Measurements from ENCODE around the gene ARHGAP18. TPM values are rescaled to one million over a fixed set of nuclear protein-coding genes. Genes with fewer than 3 reads are reported as not detected.

Gene ARHGAP18
- total RNA-seq, 2 donors from 2014 or later = 12.1 to 12.4 TPM

- DNase-seq = no peak
- intact Hi-C loops (cut with DNase I) = no loop called here
- no peak for ATAC-seq
Observed at GRCh38 chr6:129698430-129698829, 11.5 kb downstream of the ARHGAP18 start.

- intact Hi-C loops (cut with DNase I) = no loop called here
- no peak for DNase-seq
- no peak for ATAC-seq
Observed at GRCh38 chr6:129697788-129698187, 12.2 kb downstream of the ARHGAP18 start.

GRCh38 chr6:129696843-129697242, 13.1 kb downstream of the ARHGAP18 start:
- intact Hi-C loops (cut with DNase I) = no loop called here
- DNase-seq (no peak), ATAC-seq (no peak)

GRCh38 chr6:129696028-129696418, 14.0 kb downstream of the ARHGAP18 start:
- ATAC-seq = no peak
- intact Hi-C loops (cut with DNase I) = no loop called here
- no peak for DNase-seq

GRCh38 chr6:129695373-129696027, 14.5 kb downstream of the ARHGAP18 start:
- no peak for DNase-seq
- no peak for ATAC-seq
- intact Hi-C loops (cut with DNase I) = no loop called here

- no peak for DNase-seq
- intact Hi-C loops (cut with DNase I) = no loop called here
- ATAC-seq = no peak
Observed at GRCh38 chr6:129694036-129694435, 15.9 kb downstream of the ARHGAP18 start.

- no peak for DNase-seq
- intact Hi-C loops (cut with DNase I) = no loop called here
- ATAC-seq = no peak
Observed at GRCh38 chr6:129692467-129692866, 17.5 kb downstream of the ARHGAP18 start.

GRCh38 chr6:129691709-129692108, 18.3 kb downstream of the ARHGAP18 start:
- no peak for DNase-seq
- intact Hi-C loops (cut with DNase I) = no loop called here
- peak in 1 of 2 donors; percentile 22 for ATAC-seq

- ATAC-seq = no peak
- no peak for DNase-seq
- intact Hi-C loops (cut with DNase I) = no loop called here
Observed at GRCh38 chr6:129691043-129691640, 18.8 kb downstream of the ARHGAP18 start.

- peak in 1 of 2 donors; percentile 44 for ATAC-seq
- intact Hi-C loops (cut with DNase I) = no loop called here
Observed at GRCh38 chr6:129686941-129687627, 22.9 kb downstream of the ARHGAP18 start.

GRCh38 chr6:129685662-129686031, 24.3 kb downstream of the ARHGAP18 start:
- no peak for DNase-seq
- no peak for ATAC-seq
- intact Hi-C loops (cut with DNase I) = no loop called here

More at GRCh38 chr6:129686941-129687627, 22.9 kb downstream of the ARHGAP18 start:
- DNase-seq = no peak

GRCh38 chr6:129684903-129685661, 24.9 kb downstream of the ARHGAP18 start:
- DNase-seq (no peak), ATAC-seq (no peak)
- intact Hi-C loops (cut with DNase I) = no loop called here

GRCh38 chr6:129684323-129684884, 25.6 kb downstream of the ARHGAP18 start:
- no peak for DNase-seq
- no peak for ATAC-seq
- intact Hi-C loops (cut with DNase I) = no loop called here

- peak; percentile 92 to 96 for ATAC-seq
- intact Hi-C loops (cut with DNase I) = no loop called here
- DNase-seq = peak; percentile 76
Observed at GRCh38 chr6:129683601-129684322, 26.2 kb downstream of the ARHGAP18 start.

GRCh38 chr6:129681913-129682205, 28.1 kb downstream of the ARHGAP18 start:
- ATAC-seq = no peak
- no peak for DNase-seq
- intact Hi-C loops (cut with DNase I) = no loop called here

- no peak for DNase-seq
- intact Hi-C loops (cut with DNase I) = no loop called here
- ATAC-seq = no peak
Observed at GRCh38 chr6:129680633-129681032, 29.3 kb downstream of the ARHGAP18 start.

- no peak for ATAC-seq
- DNase-seq = no peak
- intact Hi-C loops (cut with DNase I) = no loop called here
Observed at GRCh38 chr6:129679758-129680157, 30.2 kb downstream of the ARHGAP18 start.

- ATAC-seq = no peak
Observed at GRCh38 chr6:129679275-129679674, 30.7 kb downstream of the ARHGAP18 start.

GRCh38 chr6:129678463-129678862, 31.5 kb downstream of the ARHGAP18 start:
- no peak for ATAC-seq
- intact Hi-C loops (cut with DNase I) = no loop called here
- no peak for DNase-seq

More at GRCh38 chr6:129679275-129679674, 30.7 kb downstream of the ARHGAP18 start:
- intact Hi-C loops (cut with DNase I) = no loop called here
- no peak for DNase-seq
